ENCODE measurements around the gene JUND.
"Not testable (repeated sequence)": the region's sequence is repeated elsewhere in the genome, so short reads cannot be mapped to it uniquely, and the experiment has no call there.

JUND gene

GRCh38 chr19:18281082-18282020, at the start of gene JUND:
Gene JUND (minus strand): TSS chr19:18281622. CDS start chr19:18281484, 138 bp downstream.
- peak; percentile 96 for DNase-seq (ENCODE audit: low read depth)

DNA sequence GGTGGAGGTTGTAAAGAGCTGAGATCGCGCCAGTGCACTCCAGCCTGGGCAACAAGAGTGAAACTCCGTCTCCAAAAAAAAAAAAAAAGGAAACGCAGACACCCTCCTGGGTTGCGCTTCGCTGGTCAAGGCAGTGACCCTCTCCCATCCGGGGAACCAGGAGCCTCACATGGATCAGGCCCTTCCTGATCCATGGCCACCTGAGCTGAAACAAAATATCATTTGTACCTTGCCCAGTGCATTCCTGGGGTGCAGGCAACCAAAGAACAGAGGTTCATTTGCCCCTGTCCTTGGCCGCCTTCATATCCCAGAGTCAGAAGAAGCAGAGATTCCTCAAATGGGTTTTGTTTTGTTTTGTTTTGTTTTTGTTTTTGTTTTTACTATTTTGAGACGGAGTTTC, 49.4 kb upstream of the JUND start:
- no peak for DNase-seq (ENCODE audit: low read depth)

DNA sequence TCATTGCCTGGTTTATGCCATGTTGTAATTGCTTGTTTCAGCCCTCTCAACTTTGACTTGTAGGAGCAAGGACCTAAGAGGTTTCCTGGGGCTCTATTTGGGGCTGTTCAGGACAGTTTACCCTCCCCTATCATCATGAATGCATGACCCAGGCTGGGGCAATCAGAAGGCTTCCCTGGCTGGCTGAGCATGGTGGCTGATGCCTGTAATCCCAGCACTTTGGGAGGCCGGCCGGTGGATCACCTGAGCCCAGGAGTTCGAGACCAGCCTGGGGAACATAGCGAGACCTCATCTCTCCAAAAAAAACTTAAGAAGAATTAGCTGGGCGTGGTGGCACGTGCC, 47.6 kb upstream of the JUND start:
- DNase-seq (ENCODE audit: low read depth) = no peak

DNA sequence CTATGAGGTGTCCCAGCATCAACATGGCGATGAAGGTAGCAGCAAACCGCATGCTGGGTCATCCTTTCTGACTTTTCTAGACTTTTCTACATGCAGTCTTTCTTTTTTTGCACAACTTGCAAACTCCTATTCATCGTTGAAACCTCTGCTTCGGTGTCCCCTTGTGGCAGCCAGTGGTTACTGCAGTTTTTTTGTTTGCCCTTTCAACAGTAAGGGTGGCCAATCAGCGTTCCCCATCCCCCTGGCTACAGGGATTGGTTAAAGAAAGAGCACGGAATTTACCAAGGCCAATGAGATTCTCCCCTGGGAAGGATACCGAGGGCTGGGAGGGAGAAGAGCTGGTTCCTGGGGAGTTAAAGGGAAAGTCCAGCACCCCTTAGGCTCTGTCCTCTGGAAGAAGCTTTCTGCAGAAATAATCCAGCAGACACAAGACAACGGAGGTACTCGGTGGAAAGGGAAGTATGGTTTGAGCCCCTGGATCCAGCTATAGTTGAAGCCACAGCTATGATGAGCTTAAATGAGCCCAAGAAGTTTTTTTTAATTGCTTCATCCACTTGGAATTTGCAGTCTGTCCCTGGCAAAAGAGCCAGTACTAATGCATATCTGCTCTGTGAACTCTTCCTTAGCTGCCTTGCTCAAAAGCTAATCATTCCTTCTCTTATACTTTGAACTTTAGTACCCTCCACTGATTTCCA, 47.1 kb upstream of the JUND start:
- DNase-seq (ENCODE audit: low read depth) = peak; percentile 71

DNA sequence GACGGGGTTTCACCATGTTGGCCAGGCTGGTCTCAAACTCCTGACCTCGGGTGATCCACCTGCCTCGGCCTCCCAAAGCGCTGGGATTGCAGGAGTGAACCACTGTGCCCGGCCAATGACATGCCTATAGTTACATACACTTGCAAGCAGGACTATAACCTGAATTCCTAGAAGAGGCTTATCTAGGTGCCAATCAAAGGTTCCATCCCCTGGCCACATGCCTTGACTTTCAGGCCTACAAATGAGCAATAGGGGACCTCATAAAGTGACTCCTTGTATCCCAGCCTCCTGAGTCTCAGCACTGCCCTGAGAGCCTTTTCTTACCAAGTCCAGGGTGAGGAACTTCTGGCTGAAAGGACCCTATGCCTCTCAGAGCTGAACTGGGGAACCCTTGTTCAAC, 45.4 kb upstream of the JUND start:
- DNase-seq (ENCODE audit: low read depth) = no peak

DNA sequence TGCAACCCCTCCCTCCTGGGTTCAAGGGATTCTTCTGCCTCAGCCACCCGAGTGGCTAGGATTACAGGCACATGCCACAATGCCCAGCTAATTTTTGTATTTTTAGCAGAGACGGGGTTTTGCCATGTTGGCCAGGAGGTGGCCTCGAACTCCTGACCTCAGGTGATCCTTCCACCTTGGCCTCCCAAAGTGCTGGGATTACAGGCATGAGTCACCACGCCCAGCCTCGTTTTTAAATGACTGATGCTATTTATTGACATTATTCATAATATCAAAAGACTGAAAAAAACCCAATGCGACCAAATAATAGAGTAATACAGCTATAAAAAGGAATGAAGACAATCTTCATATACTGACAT, 42.9 kb upstream of the JUND start:
- DNase-seq (ENCODE audit: low read depth) = not testable (repeated sequence)

GRCh38 chr19:18322759-18323460, 41.5 kb upstream of the JUND start, which contains the start of gene LSM4:
Gene LSM4 (minus strand): TSS chr19:18323076. CDS start chr19:18323020, 56 bp downstream.
- peak; percentile 99 for DNase-seq (ENCODE audit: low read depth)

- peak; percentile 29 for DNase-seq (ENCODE audit: low read depth)
Measured at GRCh38 chr19:18322318-18322758, 40.9 kb upstream of the JUND start.

DNA sequence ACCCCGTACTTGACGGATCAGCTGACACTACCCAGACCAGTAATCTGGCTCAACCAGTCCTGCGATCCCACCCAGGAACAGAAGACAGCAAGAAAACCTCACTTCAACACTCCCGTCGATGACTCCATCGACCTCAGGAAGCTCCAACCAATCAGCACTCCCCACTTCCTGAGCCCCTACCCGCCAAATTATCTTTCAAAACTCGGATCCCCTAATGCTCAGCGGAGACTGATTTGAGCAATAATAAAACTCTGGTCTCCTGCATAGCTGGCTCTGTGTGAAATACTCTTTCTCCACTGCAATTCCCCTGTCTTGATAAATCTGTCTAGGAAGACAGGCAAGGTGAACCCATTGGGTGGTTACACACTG, 40.3 kb upstream of the JUND start:
- DNase-seq (ENCODE audit: low read depth) = no peak

- no peak for DNase-seq (ENCODE audit: low read depth)
Measured at GRCh38 chr19:18320865-18321733, 39.7 kb upstream of the JUND start.

GRCh38 chr19:18319591-18320135, 38.2 kb upstream of the JUND start:
- no peak for DNase-seq (ENCODE audit: low read depth)

DNA sequence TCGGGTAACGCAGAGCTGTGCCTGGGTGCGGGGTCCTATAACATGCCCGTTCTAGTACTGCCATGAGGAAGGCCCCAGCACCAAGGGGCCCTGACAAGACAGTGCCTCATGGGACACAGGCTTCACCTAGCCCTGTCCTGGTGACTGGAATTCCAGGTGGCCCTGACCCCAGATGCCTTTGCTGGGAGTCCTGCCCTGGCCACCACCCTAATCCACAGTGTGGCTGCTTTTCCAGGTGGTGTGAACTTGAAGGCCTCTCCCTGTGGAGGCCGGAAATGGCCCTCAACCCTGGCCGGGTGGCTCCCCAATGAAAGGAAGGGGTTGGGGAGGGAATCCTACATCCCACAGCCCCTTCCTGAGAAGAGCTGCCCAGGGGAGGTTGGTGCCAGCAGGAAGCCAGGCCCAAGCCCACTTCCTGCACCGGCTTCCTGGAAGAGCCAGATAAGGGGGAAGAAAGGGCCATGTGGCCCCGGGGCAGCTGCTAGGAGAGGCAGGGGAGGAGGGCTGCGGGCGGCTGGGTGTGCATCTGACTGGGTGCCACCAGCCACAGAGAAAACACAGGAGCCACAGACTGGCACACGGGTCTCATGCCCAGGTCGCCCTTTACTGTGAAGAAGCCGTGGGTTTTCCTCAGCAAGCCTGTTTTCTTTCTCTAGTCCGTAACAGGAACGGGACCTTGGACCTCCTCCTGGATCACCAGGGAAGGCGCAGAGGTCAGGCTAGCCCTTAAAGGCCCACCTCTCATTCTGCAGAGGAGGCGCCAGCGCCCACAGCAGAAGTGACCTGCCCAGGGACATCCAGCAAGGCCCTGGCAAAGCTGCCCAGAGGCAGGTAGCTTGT, 36.8 kb upstream of the JUND start:
- no peak for DNase-seq (ENCODE audit: low read depth)

GRCh38 chr19:18313398-18313797, 32.0 kb upstream of the JUND start:
- DNase-seq (ENCODE audit: low read depth) = no peak

DNA sequence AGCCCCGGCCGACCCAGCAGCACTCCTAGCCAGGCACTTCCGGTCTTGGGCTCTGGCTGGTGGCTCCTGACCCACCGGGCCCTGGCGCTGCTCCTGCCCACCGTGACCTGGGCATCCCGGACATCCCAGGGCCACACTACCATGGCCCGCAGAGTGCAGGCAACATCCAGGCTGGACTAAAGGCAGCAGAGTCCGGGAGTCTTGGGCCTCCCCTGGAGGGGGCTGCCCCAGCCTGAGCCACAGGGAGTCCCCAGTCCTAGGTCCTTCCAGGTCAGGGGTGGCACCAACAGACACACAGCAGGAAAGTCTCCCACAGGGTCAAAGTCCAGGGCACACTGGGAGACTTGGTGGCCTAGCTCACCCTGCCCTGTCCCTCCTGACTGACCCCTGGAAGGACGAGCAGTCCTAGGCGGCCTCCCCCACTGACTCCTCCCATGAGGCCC, 30.7 kb upstream of the JUND start:
- no peak for DNase-seq (ENCODE audit: low read depth)

DNA sequence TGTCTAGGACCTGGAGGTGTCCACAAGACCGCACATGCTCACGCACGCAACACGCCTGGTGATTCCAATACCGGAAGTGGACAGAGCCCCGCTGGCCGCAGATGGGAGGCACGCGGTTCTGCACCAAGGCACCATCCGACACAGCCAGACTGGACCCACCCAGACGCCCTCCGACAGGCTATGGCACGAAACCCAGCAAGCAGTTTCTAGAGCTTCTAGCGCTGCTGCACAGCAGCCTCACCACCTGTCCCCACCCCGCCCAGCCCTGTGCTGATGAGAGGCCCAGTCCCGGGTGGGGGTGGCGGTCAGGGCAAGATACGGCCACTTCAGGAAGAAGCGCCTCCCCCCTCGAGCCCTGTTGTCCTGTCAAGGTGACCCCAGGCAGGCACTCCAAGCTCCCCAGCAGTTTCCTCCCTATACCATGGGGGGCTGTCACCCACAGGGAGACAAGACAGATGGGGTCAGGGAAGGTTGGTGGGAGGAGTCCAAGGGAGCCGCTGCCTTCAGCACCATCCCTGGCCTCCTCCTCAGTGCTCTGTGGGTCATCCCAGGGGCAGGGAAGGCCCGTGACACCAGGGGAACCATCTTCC, 30.2 kb upstream of the JUND start:
- no peak for DNase-seq (ENCODE audit: low read depth)

GRCh38 chr19:18310966-18311365, 29.5 kb upstream of the JUND start:
- no peak for DNase-seq (ENCODE audit: low read depth)

DNA sequence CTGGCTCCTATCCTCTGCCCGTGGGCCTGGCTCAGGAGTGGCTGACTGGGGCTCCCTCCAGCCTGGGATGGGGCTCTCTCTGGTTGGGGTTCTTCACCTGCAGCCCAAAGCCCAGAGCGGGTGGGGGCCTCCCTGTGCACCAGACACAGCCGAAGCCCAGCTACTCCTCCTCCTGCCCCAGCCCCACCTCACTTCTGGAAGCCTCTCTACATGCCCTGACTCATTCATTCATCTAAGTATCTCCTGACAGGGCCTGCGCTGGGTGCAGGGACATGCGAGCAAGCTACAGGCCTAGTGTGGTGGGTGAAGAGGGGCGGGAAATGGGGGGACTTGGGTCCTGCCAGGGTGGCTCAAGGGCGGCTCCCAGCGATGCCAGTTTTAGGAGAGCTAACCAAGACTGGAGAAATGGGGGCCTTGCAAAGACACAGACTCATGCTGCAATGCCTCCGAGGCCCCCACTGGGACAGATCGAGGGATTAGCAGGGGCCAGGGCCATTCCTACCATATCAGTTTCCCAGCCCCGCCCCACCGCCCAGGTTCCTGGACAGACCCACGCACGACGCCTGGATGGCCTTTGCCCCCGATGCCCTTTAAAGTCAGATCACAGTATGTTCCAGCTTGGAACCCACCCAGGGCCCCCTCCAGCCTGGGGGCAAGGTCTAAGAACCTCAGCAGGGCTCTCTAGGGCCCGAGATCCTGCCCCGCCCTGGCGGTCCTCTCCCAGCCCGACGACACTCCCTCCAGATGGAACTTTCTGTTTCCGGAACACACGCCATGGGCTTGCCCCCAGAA, 28.9 kb upstream of the JUND start:
- DNase-seq (ENCODE audit: low read depth) = no peak

DNA sequence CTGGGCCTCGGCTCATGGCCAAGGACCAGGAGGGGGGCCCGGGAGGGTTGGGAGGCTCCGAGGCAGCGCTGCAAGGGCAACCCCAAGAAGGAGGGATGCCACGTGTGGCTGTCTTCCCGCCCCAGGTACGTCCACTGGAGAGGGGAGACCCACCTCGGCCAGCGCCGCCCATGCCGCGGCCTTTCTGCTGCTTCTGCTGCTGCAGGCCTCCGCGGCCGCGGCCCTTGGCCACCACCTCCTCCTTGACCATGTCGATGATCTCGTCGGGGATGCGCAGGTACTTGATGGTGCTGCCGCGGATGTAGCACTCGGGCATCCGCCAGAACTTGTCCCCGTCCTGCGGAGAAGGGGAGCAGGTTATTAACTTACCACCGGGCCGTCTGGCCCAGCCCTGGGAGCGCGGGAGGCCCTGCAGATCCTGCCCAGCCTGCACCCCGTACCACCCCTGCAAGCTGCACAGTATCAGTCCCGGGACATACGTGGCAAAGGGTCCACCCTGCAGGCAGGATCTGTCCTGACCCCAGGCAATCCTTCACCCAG, 28.2 kb upstream of the JUND start:
- no peak for DNase-seq (ENCODE audit: low read depth)

- DNase-seq (ENCODE audit: low read depth) = no peak
Measured at GRCh38 chr19:18308948-18309325, 27.5 kb upstream of the JUND start.

Data from stimulated activated CD8-positive, alpha-beta memory T cell treated with anti-CD3 and anti-CD28 coated beads, Interleukin-4, amount 100 ng/mL, for 24 hours (primary cell).